WTC11 (cell line): ENCODE data around the gene NPHS1. TPM values are rescaled to one million over a fixed set of nuclear protein-coding genes. Genes with fewer than 3 reads are reported as not detected.

Experiments used
- ATAC-seq: fragments of 200-7000 bp; cut with Tn5 transposase; 2 replicates; pipeline ENCODE4 v1.10.0; 2021; ENCODE audit warnings: mild to moderate bottlenecking, moderate library complexity
- CTCF ChIA-PET: fragments of 300-600 bp; sonication (Branson Sonifier 250); formaldehyde crosslinking; loops from one replicate; lab custom pipeline; 2021; ENCODE audit warnings: antibody characterized with exemption; lab: Charles Lee
- POLR2A ChIA-PET: fragments of 350-600 bp; sonication (Branson Sonifier 250); formaldehyde crosslinking; loops from one replicate; lab custom pipeline; 2021; ENCODE audit warnings: antibody characterized with exemption; lab: Charles Lee
- DNase-seq: peaks from one replicate; pipeline ENCODE4 v3.0.0; 2021; ENCODE audit warnings: low spot score
- H3K27ac Mint-ChIP-seq: 2 replicates; pipeline ENCODE4 v1.8.0; 2021; ENCODE audit warnings: mixed read lengths
- H3K27me3 Mint-ChIP-seq: 2 replicates; pipeline ENCODE4 v1.8.0; 2021; ENCODE audit warnings: low read depth, mild to moderate bottlenecking, moderate library complexity, mixed read lengths
- H3K36me3 Mint-ChIP-seq: 2 replicates; pipeline ENCODE4 v1.8.0; 2021; ENCODE audit warnings: mixed read lengths
- H3K4me1 Mint-ChIP-seq: 2 replicates; pipeline ENCODE4 v1.8.0; 2022; ENCODE audit warnings: mixed read lengths
- H3K4me3 Mint-ChIP-seq: 2 replicates; pipeline ENCODE4 v1.8.0; 2021; ENCODE audit warnings: mild to moderate bottlenecking, moderate library complexity, mixed read lengths
- H3K9me3 Mint-ChIP-seq: 2 replicates; pipeline ENCODE4 v1.8.0; 2021; ENCODE audit warnings: mixed read lengths
- CREM ChIP-seq: sonication (generic); formaldehyde crosslinking; IDR thresholded peaks from 2 replicates; pipeline ENCODE4 v1.8.1; 2022; ENCODE audit warnings: mild to moderate bottlenecking, missing genetic modification reagents, moderate library complexity
- EMX1 ChIP-seq: fragments of 250-450 bp; sonication (Bioruptor Pico); IDR thresholded peaks from 2 replicates; pipeline ENCODE4 v1.8.0; 2021; ENCODE audit warnings: mild to moderate bottlenecking
- ERG ChIP-seq: fragments of 250-450 bp; sonication (Bioruptor Pico); IDR thresholded peaks from 2 replicates; pipeline ENCODE4 v1.8.0; 2021; ENCODE audit warnings: mild to moderate bottlenecking
- ETV6 ChIP-seq: sonication (generic); formaldehyde crosslinking; IDR thresholded peaks from 2 replicates; pipeline ENCODE4 v1.8.1; 2022; ENCODE audit warnings: mild to moderate bottlenecking, missing genetic modification reagents
- FOXP1 ChIP-seq: sonication (generic); formaldehyde crosslinking; IDR thresholded peaks from 2 replicates; pipeline ENCODE4 v1.8.0; 2022; ENCODE audit warnings: missing genetic modification reagents, mild to moderate bottlenecking, moderate library complexity, borderline replicate concordance
- GABPB1 ChIP-seq: sonication (generic); formaldehyde crosslinking; IDR thresholded peaks from 2 replicates; pipeline ENCODE4 v1.8.1; 2023; ENCODE audit warnings: mild to moderate bottlenecking, missing genetic modification reagents
- MXD4 ChIP-seq: fragments of 250-450 bp; sonication (Bioruptor Pico); IDR thresholded peaks from 2 replicates; pipeline ENCODE4 v1.8.0; 2021; ENCODE audit warnings: mild to moderate bottlenecking, moderate library complexity, borderline replicate concordance
- MYBL2 ChIP-seq: sonication (generic); formaldehyde crosslinking; IDR thresholded peaks from 2 replicates; pipeline ENCODE4 v1.8.1; 2023; ENCODE audit warnings: mild to moderate bottlenecking, moderate library complexity, missing genetic modification reagents
- NFYB ChIP-seq: sonication (generic); formaldehyde crosslinking; conservative IDR thresholded peaks from 2 replicates; pipeline ENCODE4 v1.8.0; 2022; ENCODE audit warnings: low read depth, missing genetic modification reagents
- NR2C2 ChIP-seq: sonication (generic); formaldehyde crosslinking; IDR thresholded peaks from 2 replicates; pipeline ENCODE4 v1.8.0; 2022; ENCODE audit warnings: mild to moderate bottlenecking, missing genetic modification reagents
- RORB ChIP-seq: fragments of 250-450 bp; sonication (Bioruptor Pico); IDR thresholded peaks from 2 replicates; pipeline ENCODE4 v1.9.0; 2021; ENCODE audit warnings: mild to moderate bottlenecking
- SMAD3 ChIP-seq: sonication (generic); formaldehyde crosslinking; IDR thresholded peaks from 2 replicates; pipeline ENCODE4 v1.8.0; 2022; ENCODE audit warnings: missing genetic modification reagents, mild to moderate bottlenecking, borderline replicate concordance
- TP53 ChIP-seq: sonication (generic); formaldehyde crosslinking; IDR thresholded peaks from 2 replicates; pipeline ENCODE4 v1.8.1; 2023; ENCODE audit warnings: mild to moderate bottlenecking, missing genetic modification reagents
- ZNF423 ChIP-seq: fragments of 250-450 bp; sonication (Bioruptor Pico); IDR thresholded peaks from 2 replicates; pipeline ENCODE4 v2.1.2; 2022; ENCODE audit warnings: mild to moderate bottlenecking, moderate library complexity
- ZNF425 ChIP-seq: fragments of 250-450 bp; sonication (Bioruptor Pico); conservative IDR thresholded peaks from 2 replicates; pipeline ENCODE4 v1.9.0; 2021; ENCODE audit warnings: mild to moderate bottlenecking
- ZNF532 ChIP-seq: fragments of 250-450 bp; sonication (Bioruptor Pico); IDR thresholded peaks from 2 replicates; pipeline ENCODE4 v1.9.0; 2021; ENCODE audit warnings: mild to moderate bottlenecking, borderline replicate concordance
- total RNA-seq: library from RNA; stranded (reverse); gene quantifications from 3 replicates; pipeline ENCODE4 v1.2.3, GENCODE V29; 2021
- TF ChIP-seq, protein P1 (sequence below): sonication (generic); formaldehyde crosslinking; IDR thresholded peaks from 2 replicates; pipeline ENCODE4 v1.8.1; 2023; ENCODE audit warnings: mild to moderate bottlenecking, missing genetic modification reagents
- TF ChIP-seq, protein P2 (sequence below): fragments of 250-450 bp; sonication (Bioruptor Pico); IDR thresholded peaks from 2 replicates; pipeline ENCODE4 v1.9.0; 2021; ENCODE audit warnings: mild to moderate bottlenecking
- TF ChIP-seq, protein P3 (sequence below): sonication (generic); formaldehyde crosslinking; IDR thresholded peaks from 2 replicates; pipeline ENCODE4 v1.8.0; 2023; ENCODE audit warnings: mild to moderate bottlenecking, missing genetic modification reagents
- TF ChIP-seq, protein P4 (sequence below): sonication (generic); formaldehyde crosslinking; conservative IDR thresholded peaks from 2 replicates; pipeline ENCODE4 v1.8.1; 2023; ENCODE audit warnings: mild to moderate bottlenecking, low read depth, missing genetic modification reagents, moderate library complexity

NPHS1 gene
- total RNA-seq, 1 experiment from 2014 or later = 0.61 TPM

DNA sequence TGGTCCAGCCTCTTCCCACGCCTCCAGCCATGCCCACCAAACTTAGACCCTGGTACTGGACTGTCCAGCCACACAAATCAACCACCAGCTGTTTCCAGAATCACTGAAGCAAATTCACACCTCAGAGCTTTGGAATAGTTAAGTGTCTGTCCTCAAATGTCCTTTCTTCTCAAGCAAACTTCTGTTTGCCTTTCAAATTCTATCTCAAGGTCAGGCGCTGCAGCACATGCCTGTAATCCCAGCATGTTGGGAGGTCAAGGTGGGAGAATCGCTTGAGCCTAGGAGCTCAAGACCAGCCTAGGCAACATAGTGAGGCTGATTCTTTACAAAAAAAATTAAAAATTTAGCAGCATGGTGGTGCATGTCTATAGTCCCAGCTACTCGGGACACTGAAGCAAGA lies 20.2 kb downstream of the NPHS1 start (continued):
- TF ChIP-seq ZNF425 (CRISPR knock-in tag) = no peak
- TF ChIP-seq, protein P1, sequence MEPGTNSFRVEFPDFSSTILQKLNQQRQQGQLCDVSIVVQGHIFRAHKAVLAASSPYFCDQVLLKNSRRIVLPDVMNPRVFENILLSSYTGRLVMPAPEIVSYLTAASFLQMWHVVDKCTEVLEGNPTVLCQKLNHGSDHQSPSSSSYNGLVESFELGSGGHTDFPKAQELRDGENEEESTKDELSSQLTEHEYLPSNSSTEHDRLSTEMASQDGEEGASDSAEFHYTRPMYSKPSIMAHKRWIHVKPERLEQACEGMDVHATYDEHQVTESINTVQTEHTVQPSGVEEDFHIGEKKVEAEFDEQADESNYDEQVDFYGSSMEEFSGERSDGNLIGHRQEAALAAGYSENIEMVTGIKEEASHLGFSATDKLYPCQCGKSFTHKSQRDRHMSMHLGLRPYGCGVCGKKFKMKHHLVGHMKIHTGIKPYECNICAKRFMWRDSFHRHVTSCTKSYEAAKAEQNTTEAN (CRISPR knock-in tag) = no peak
- TF ChIP-seq GABPB1 = no peak
- no peak for TF ChIP-seq TP53 (CRISPR knock-in tag)
- TF ChIP-seq MXD4 (CRISPR knock-in tag) = no peak
- no peak for TF ChIP-seq EMX1 (CRISPR knock-in tag)
- TF ChIP-seq ERG = no peak
- TF ChIP-seq SMAD3 (CRISPR knock-in tag) = no peak
- TF ChIP-seq MYBL2 (CRISPR knock-in tag) = no peak
- TF ChIP-seq RORB (CRISPR knock-in tag) = no peak
- TF ChIP-seq ZNF423 = no peak

DNA sequence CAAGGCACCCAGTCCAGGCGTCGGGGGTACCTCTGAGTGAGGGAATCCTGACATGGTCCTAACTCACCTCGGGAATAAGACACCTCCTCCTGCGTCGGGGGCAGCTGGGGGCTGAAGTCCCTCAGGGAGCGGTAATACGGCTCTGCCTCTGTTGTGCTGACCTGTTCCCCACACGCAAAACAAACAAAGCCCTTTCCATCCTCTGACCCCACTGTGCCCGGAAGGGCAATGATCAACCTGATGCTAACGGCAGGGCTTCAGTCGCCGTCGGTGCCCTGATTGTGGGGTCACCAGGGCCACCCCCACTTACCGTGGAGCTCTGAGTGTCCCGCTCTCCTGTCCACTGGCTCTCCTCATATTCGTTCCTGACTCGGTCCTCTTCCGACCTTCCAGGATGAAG lies 21.3 kb downstream of the NPHS1 start:
- no peak for ATAC-seq
- ChIA-PET POLR2A (no interaction called here), CTCF (no interaction called here)
- TF ChIP-seq CREM (CRISPR knock-in tag) = no peak
- TF ChIP-seq, protein P2, sequence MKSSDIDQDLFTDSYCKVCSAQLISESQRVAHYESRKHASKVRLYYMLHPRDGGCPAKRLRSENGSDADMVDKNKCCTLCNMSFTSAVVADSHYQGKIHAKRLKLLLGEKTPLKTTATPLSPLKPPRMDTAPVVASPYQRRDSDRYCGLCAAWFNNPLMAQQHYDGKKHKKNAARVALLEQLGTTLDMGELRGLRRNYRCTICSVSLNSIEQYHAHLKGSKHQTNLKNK (CRISPR knock-in tag) = no peak
- TF ChIP-seq ETV6 = no peak
- TF ChIP-seq, protein P3, sequence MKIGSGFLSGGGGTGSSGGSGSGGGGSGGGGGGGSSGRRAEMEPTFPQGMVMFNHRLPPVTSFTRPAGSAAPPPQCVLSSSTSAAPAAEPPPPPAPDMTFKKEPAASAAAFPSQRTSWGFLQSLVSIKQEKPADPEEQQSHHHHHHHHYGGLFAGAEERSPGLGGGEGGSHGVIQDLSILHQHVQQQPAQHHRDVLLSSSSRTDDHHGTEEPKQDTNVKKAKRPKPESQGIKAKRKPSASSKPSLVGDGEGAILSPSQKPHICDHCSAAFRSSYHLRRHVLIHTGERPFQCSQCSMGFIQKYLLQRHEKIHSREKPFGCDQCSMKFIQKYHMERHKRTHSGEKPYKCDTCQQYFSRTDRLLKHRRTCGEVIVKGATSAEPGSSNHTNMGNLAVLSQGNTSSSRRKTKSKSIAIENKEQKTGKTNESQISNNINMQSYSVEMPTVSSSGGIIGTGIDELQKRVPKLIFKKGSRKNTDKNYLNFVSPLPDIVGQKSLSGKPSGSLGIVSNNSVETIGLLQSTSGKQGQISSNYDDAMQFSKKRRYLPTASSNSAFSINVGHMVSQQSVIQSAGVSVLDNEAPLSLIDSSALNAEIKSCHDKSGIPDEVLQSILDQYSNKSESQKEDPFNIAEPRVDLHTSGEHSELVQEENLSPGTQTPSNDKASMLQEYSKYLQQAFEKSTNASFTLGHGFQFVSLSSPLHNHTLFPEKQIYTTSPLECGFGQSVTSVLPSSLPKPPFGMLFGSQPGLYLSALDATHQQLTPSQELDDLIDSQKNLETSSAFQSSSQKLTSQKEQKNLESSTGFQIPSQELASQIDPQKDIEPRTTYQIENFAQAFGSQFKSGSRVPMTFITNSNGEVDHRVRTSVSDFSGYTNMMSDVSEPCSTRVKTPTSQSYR (CRISPR knock-in tag) = no peak
- no peak for TF ChIP-seq ZNF423
- TF ChIP-seq ZNF532 (CRISPR knock-in tag) = no peak
- TF ChIP-seq FOXP1 = no peak
- no peak for TF ChIP-seq NFYB
- TF ChIP-seq, protein P4, sequence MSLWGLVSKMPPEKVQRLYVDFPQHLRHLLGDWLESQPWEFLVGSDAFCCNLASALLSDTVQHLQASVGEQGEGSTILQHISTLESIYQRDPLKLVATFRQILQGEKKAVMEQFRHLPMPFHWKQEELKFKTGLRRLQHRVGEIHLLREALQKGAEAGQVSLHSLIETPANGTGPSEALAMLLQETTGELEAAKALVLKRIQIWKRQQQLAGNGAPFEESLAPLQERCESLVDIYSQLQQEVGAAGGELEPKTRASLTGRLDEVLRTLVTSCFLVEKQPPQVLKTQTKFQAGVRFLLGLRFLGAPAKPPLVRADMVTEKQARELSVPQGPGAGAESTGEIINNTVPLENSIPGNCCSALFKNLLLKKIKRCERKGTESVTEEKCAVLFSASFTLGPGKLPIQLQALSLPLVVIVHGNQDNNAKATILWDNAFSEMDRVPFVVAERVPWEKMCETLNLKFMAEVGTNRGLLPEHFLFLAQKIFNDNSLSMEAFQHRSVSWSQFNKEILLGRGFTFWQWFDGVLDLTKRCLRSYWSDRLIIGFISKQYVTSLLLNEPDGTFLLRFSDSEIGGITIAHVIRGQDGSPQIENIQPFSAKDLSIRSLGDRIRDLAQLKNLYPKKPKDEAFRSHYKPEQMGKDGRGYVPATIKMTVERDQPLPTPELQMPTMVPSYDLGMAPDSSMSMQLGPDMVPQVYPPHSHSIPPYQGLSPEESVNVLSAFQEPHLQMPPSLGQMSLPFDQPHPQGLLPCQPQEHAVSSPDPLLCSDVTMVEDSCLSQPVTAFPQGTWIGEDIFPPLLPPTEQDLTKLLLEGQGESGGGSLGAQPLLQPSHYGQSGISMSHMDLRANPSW (CRISPR knock-in tag) = no peak
- no peak for TF ChIP-seq NR2C2
- TF ChIP-seq, all 79 proteins: peak for 0
- H3K9me3 Mint-ChIP-seq = no peaks in the 10 kb centered on the region
- no peak for DNase-seq
- H3K36me3 Mint-ChIP-seq = no peaks in the 10 kb centered on the region
- H3K4me3 Mint-ChIP-seq = no peak overlapping the region
- peaks cover 5% of the 10 kb centered on the region; the same call in 1 of the 2 replicates for H3K4me1 Mint-ChIP-seq
- no peak overlapping the region for H3K27ac Mint-ChIP-seq
- H3K27me3 Mint-ChIP-seq = peaks cover 41% of the 10 kb centered on the region
